ENCODE measurements around the gene NSUN7.

- TF ChIP-seq, protein P1, sequence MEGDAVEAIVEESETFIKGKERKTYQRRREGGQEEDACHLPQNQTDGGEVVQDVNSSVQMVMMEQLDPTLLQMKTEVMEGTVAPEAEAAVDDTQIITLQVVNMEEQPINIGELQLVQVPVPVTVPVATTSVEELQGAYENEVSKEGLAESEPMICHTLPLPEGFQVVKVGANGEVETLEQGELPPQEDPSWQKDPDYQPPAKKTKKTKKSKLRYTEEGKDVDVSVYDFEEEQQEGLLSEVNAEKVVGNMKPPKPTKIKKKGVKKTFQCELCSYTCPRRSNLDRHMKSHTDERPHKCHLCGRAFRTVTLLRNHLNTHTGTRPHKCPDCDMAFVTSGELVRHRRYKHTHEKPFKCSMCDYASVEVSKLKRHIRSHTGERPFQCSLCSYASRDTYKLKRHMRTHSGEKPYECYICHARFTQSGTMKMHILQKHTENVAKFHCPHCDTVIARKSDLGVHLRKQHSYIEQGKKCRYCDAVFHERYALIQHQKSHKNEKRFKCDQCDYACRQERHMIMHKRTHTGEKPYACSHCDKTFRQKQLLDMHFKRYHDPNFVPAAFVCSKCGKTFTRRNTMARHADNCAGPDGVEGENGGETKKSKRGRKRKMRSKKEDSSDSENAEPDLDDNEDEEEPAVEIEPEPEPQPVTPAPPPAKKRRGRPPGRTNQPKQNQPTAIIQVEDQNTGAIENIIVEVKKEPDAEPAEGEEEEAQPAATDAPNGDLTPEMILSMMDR (IDR thresholded peaks at IDR 0.05), result no peak
- TF ChIP-seq POLR2A (IDR thresholded peaks at IDR 0.05), result no peak
Measured at GRCh38 chr4:40837094-40837870, 87.5 kb downstream of the NSUN7 start.
